ENCODE measurements around the gene CUX1. TPM values are rescaled to one million over a fixed set of nuclear protein-coding genes. Genes with fewer than 3 reads are reported as not detected.
"Not testable (repeated sequence)": the region's sequence is repeated elsewhere in the genome, so short reads cannot be mapped to it uniquely, and the experiment has no call there.

Gene CUX1
- total RNA-seq, 1 donor from 2014 or later = 50.6 TPM

- no peaks in the 10 kb centered on the region for H3K27me3 Mint-ChIP-seq (ENCODE audit: low read depth, unreplicated experiment)
- peaks cover 9% of the 10 kb centered on the region for H3K9me3 Mint-ChIP-seq (ENCODE audit: unreplicated experiment)
- Histone ChIP-seq H2AFZ (ENCODE audit: low read depth, low read length) (no peak overlapping the region), H4K20me1 (ENCODE audit: insufficient read depth, low read length) (peaks cover 68% of the 10 kb centered on the region), H3K9ac (ENCODE audit: low read length) (no peak overlapping the region), H3K79me2 (ENCODE audit: insufficient read depth, low read length) (no peaks in the 10 kb centered on the region), H3K4me3 (ENCODE audit: insufficient read depth, low read depth, low read length) (no peak overlapping the region), H3K27me3 (ENCODE audit: insufficient read depth, low read length) (no peaks in the 10 kb centered on the region), H3K9me3 (ENCODE audit: insufficient read depth, low read depth, low read length) (peaks cover 3% of the 10 kb centered on the region), H3K4me2 (ENCODE audit: low read length) (no peak overlapping the region), H3K4me1 (ENCODE audit: insufficient read depth, low read length) (peaks cover 3% of the 10 kb centered on the region), H3K36me3 (ENCODE audit: insufficient read depth, low read length) (no peaks in the 10 kb centered on the region), H3K27ac (ENCODE audit: low read depth, low read length) (no peak overlapping the region)
- peaks cover 21% of the 10 kb centered on the region for H3K36me3 Mint-ChIP-seq (ENCODE audit: low read depth, unreplicated experiment)
- no peak for FAIRE-seq
- no peak for TF ChIP-seq EZH2 (IDR thresholded peaks at IDR 0.05; ENCODE audit: insufficient read depth, low read length)
- TF ChIP-seq CTCF (IDR thresholded peaks at IDR 0.05; ENCODE audit: insufficient read depth, low read depth, low read length) = no peak
- no peaks in the 10 kb centered on the region for H3K4me1 Mint-ChIP-seq (ENCODE audit: low read depth, unreplicated experiment)
- H3K27ac Mint-ChIP-seq (ENCODE audit: unreplicated experiment) = no peak overlapping the region
- no peak for DNase-seq (ENCODE audit: low read depth)
- no peak overlapping the region for H3K4me3 Mint-ChIP-seq (ENCODE audit: unreplicated experiment)
These were observed 233.5 kb downstream of the CUX1 start for GRCh38 chr7:102050864-102051460.

GRCh38 chr7:102051736-102052135, 234.3 kb downstream of the CUX1 start:
- H3K9ac ChIP-seq (ENCODE audit: low read length); H3K27ac ChIP-seq (ENCODE audit: low read depth, low read length); H3K4me1 ChIP-seq (ENCODE audit: insufficient read depth, low read length); DNase-seq (ENCODE audit: low read depth); H3K27ac Mint-ChIP-seq (ENCODE audit: unreplicated experiment); H3K4me3 ChIP-seq (ENCODE audit: insufficient read depth, low read depth, low read length); H3K9me3 ChIP-seq (ENCODE audit: insufficient read depth, low read depth, low read length); FAIRE-seq; H3K36me3 ChIP-seq (ENCODE audit: insufficient read depth, low read length); H3K27me3 ChIP-seq (ENCODE audit: insufficient read depth, low read length); H3K27me3 Mint-ChIP-seq (ENCODE audit: low read depth, unreplicated experiment); H2AFZ ChIP-seq (ENCODE audit: low read depth, low read length); H3K4me2 ChIP-seq (ENCODE audit: low read length); H3K4me3 Mint-ChIP-seq (ENCODE audit: unreplicated experiment); H3K4me1 Mint-ChIP-seq (ENCODE audit: low read depth, unreplicated experiment); H3K79me2 ChIP-seq (ENCODE audit: insufficient read depth, low read length): not testable (repeated sequence)
- H4K20me1 ChIP-seq (ENCODE audit: insufficient read depth, low read length) = peaks cover 62% of the 10 kb centered on the region
- Mint-ChIP-seq H3K9me3 (ENCODE audit: unreplicated experiment) (peaks cover 10% of the 10 kb centered on the region), H3K36me3 (ENCODE audit: low read depth, unreplicated experiment) (peaks cover 22% of the 10 kb centered on the region)

- DNase-seq (ENCODE audit: low read depth) = no peak
- H3K9ac ChIP-seq (ENCODE audit: low read length) = no peak overlapping the region
- Mint-ChIP-seq H3K4me3 (ENCODE audit: unreplicated experiment) (no peak overlapping the region), H3K4me1 (ENCODE audit: low read depth, unreplicated experiment) (no peaks in the 10 kb centered on the region), H3K27ac (ENCODE audit: unreplicated experiment) (no peak overlapping the region), H3K9me3 (ENCODE audit: unreplicated experiment) (peaks cover 14% of the 10 kb centered on the region), H3K27me3 (ENCODE audit: low read depth, unreplicated experiment) (no peaks in the 10 kb centered on the region), H3K36me3 (ENCODE audit: low read depth, unreplicated experiment) (peaks cover 25% of the 10 kb centered on the region)
- no peak for TF ChIP-seq EZH2 (IDR thresholded peaks at IDR 0.05; ENCODE audit: insufficient read depth, low read length)
- TF ChIP-seq CTCF (IDR thresholded peaks at IDR 0.05; ENCODE audit: insufficient read depth, low read depth, low read length) = no peak
- H3K4me3 ChIP-seq (ENCODE audit: insufficient read depth, low read depth, low read length) = no peak overlapping the region
- H4K20me1 ChIP-seq (ENCODE audit: insufficient read depth, low read length) = peaks cover 44% of the 10 kb centered on the region
- no peaks in the 10 kb centered on the region for H3K79me2 ChIP-seq (ENCODE audit: insufficient read depth, low read length)
- no peaks in the 10 kb centered on the region for H3K4me1 ChIP-seq (ENCODE audit: insufficient read depth, low read length)
- H2AFZ ChIP-seq (ENCODE audit: low read depth, low read length) = no peak overlapping the region
- peaks cover 3% of the 10 kb centered on the region for H3K9me3 ChIP-seq (ENCODE audit: insufficient read depth, low read depth, low read length)
- FAIRE-seq = no peak
- H3K27me3 ChIP-seq (ENCODE audit: insufficient read depth, low read length) = no peaks in the 10 kb centered on the region
- no peaks in the 10 kb centered on the region for H3K36me3 ChIP-seq (ENCODE audit: insufficient read depth, low read length)
- no peak overlapping the region for H3K4me2 ChIP-seq (ENCODE audit: low read length)
- no peak overlapping the region for H3K27ac ChIP-seq (ENCODE audit: low read depth, low read length)
These were observed 236.7 kb downstream of the CUX1 start for GRCh38 chr7:102054158-102054557.

All from astrocyte (in vitro differentiated cells and primary cell).